Endothelial cell (in vitro differentiated cells): Measurements from ENCODE around the gene LCN6. TPM values are rescaled to one million over a fixed set of nuclear protein-coding genes. Genes with fewer than 3 reads are reported as not detected.

ENCODE experiments used
- DNase-seq: peaks from one replicate; pipeline ENCODE4 v3.0.0; 2021; ENCODE audit warnings: low spot score
- H3K27ac Mint-ChIP-seq: one replicate; pipeline ENCODE4 v1.8.0; 2021; ENCODE audit warnings: mixed read lengths, inconsistent platforms; ENCODE audit not compliant: unreplicated experiment
- H3K27me3 Mint-ChIP-seq: one replicate; pipeline ENCODE4 v1.8.0; 2021; ENCODE audit warnings: mild to moderate bottlenecking, moderate library complexity, mixed read lengths, inconsistent platforms; ENCODE audit not compliant: unreplicated experiment
- H3K36me3 Mint-ChIP-seq: one replicate; pipeline ENCODE4 v1.8.0; 2021; ENCODE audit warnings: mild to moderate bottlenecking, low read depth, mixed read lengths, inconsistent platforms; ENCODE audit not compliant: unreplicated experiment
- H3K4me1 Mint-ChIP-seq: one replicate; pipeline ENCODE4 v1.8.0; 2021; ENCODE audit warnings: mild to moderate bottlenecking, mixed read lengths, inconsistent platforms; ENCODE audit not compliant: unreplicated experiment
- H3K4me3 Mint-ChIP-seq: one replicate; pipeline ENCODE4 v1.8.0; 2021; ENCODE audit warnings: mild to moderate bottlenecking, mixed read lengths, inconsistent platforms; ENCODE audit not compliant: unreplicated experiment
- H3K9me3 Mint-ChIP-seq: one replicate; pipeline ENCODE4 v1.8.0; 2021; ENCODE audit warnings: mixed read lengths, inconsistent platforms; ENCODE audit not compliant: unreplicated experiment
- total RNA-seq: library from RNA; stranded (reverse); fragmentation: NEBNext Ultra II Directional; extraction: Animal tissue kit (Norgen Biotek cat#: 25700); gene quantifications from one replicate; pipeline ENCODE4 v1.2.1, GENCODE V29; 2021; ENCODE audit not compliant: unreplicated experiment
- TF ChIP-seq, protein P1 (sequence below): fragments of 200-600 bp; sonication (generic); IDR thresholded peaks from one replicate; pipeline ENCODE4 v1.5.0; 2021; ENCODE audit warnings: antibody characterized with exemption; ENCODE audit not compliant: unreplicated experiment

The LCN6 gene
- total RNA-seq, 1 donor from 2014 or later, result not detected

DNA sequence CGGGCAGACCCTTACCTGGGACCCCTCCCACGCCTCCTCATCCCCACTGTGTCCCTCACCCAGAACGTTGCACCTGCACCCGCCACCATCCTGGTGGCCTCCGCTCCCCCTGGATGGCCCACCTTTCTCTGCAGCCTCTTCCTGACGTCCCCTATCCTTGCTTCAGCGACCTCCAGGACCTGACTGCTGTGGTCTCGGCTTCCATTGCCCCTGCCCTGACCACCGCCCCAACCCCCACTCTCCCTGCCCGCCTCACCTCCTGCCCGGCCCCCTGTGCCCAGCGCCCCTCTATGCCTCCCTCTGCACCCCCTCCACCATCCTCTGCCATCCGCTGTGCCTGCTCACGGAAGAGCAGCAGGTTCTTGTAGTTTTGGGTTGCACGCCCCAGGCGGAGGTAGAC lies 7.8 kb downstream of the LCN6 start:
- Mint-ChIP-seq H3K27ac (no peak overlapping the region), H3K4me3 (no peak overlapping the region), H3K4me1 (no peaks in the 10 kb centered on the region), H3K27me3 (peaks cover 4% of the 10 kb centered on the region), H3K9me3 (no peaks in the 10 kb centered on the region), H3K36me3 (no peaks in the 10 kb centered on the region)
- TF ChIP-seq, protein P1, sequence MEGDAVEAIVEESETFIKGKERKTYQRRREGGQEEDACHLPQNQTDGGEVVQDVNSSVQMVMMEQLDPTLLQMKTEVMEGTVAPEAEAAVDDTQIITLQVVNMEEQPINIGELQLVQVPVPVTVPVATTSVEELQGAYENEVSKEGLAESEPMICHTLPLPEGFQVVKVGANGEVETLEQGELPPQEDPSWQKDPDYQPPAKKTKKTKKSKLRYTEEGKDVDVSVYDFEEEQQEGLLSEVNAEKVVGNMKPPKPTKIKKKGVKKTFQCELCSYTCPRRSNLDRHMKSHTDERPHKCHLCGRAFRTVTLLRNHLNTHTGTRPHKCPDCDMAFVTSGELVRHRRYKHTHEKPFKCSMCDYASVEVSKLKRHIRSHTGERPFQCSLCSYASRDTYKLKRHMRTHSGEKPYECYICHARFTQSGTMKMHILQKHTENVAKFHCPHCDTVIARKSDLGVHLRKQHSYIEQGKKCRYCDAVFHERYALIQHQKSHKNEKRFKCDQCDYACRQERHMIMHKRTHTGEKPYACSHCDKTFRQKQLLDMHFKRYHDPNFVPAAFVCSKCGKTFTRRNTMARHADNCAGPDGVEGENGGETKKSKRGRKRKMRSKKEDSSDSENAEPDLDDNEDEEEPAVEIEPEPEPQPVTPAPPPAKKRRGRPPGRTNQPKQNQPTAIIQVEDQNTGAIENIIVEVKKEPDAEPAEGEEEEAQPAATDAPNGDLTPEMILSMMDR, result no peak
- no peak for DNase-seq

DNA sequence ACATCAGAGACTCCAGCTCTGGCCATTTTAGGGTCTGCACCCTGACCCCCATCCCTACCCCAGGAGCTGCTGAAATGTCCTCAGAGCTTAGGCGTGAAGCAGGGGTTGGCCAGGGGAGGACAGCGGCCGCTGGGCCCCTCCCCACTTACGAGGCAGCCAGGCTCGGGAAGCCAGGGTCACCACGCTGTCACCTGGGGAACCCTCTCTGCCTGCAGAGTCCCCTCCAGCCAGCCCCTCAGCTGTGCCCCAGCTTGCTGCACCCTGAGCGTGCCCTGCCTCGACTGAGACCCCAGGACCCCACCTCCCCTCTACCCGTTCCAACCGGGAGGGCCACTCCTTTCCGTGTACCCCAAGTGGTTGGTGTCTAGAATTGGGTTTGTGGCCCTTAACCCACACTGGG lies 8.3 kb downstream of the LCN6 start:
- Mint-ChIP-seq H3K36me3 (no peaks in the 10 kb centered on the region), H3K4me3 (no peak overlapping the region), H3K4me1 (no peaks in the 10 kb centered on the region), H3K27ac (no peak overlapping the region), H3K9me3 (no peaks in the 10 kb centered on the region), H3K27me3 (peaks cover 4% of the 10 kb centered on the region)
- TF ChIP-seq, protein P1, result no peak
- no peak for DNase-seq

DNA sequence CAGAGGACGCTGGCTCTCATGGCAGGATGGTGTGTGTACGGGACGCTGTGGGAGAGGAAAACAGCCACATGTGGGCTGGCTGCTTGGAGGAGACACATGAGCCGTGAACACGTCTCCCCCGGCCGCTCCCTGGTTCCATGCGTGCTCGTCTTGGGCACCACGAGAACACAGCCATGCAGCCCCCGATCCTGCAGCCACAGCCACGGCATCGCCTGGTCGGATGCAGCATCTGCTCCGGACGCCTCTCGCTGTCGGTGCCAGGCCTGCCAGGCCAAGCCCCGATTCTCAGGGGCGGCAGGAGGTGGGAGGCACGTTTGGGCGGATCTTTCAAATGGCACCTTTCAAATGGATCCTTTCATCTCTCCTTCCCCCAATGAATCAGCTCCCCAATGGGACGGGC lies 8.8 kb downstream of the LCN6 start:
- no peaks in the 10 kb centered on the region for H3K9me3 Mint-ChIP-seq
- no peak overlapping the region for H3K4me3 Mint-ChIP-seq
- H3K27me3 Mint-ChIP-seq, result peaks cover 4% of the 10 kb centered on the region
- H3K36me3 Mint-ChIP-seq, result no peaks in the 10 kb centered on the region
- TF ChIP-seq, protein P1, result no peak
- H3K27ac Mint-ChIP-seq, result no peak overlapping the region
- no peak for DNase-seq
- H3K4me1 Mint-ChIP-seq, result no peaks in the 10 kb centered on the region

DNA sequence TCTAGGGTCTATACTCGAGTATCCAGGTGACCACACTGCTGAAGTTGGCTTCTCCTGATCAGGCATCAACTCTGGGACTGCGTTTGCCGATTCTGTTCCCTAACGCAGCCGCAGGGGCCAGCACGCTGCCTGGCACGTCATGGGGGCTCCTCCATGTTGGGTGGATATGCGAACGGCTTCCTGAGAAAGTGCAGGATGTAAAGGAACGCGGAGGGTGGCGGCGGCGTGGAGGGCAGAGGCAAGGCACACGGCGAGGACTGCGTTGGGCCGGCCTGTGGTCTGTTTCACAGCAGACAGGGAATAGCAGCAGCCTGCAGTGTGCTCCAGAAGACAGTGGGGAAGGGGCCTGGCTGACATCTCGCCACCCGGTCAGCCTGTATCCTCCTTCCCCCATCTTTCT lies 9.4 kb downstream of the LCN6 start:
- H3K4me1 Mint-ChIP-seq, result no peaks in the 10 kb centered on the region
- peaks cover 4% of the 10 kb centered on the region for H3K27me3 Mint-ChIP-seq
- no peaks in the 10 kb centered on the region for H3K9me3 Mint-ChIP-seq
- no peak overlapping the region for H3K27ac Mint-ChIP-seq
- TF ChIP-seq, protein P1, result no peak
- no peak for DNase-seq
- H3K4me3 Mint-ChIP-seq, result no peak overlapping the region
- H3K36me3 Mint-ChIP-seq, result no peaks in the 10 kb centered on the region

DNA sequence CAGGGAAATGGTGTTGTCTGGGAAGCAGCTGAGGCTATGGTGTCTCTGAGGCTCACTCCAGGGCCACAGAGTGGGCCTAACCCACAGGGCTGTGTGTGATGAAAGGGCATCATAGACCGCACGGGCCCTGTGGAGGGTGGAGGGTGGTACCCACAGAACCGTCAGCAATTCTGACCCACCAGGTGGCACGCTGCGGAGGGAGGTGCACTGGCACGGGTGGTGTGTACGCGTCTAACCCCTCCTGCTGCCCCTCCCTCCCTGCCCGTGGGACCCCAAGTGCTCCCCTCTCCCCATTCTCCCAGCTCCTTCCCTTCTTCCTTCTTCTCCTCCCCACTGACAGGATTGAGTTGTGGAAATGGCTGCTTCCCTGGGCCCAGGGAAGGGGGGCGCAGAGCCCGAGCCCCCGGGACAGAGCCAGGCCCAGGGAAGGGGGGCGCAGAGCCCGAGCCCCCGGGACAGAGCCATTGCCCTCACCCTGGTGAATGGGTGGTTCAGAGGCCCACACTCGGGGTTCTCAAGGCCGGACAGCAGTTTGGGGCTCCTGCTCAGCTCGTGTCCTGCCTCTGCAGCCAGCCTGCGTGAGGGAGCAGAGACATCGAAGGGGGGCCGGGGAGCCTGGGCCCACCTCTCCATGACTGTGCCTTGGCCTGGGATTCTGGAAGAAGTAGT lies 12.4 kb downstream of the LCN6 start:
- no peaks in the 10 kb centered on the region for H3K9me3 Mint-ChIP-seq

More for the DNA sequence above, 12.4 kb downstream of the LCN6 start:
- no peak overlapping the region for H3K27ac Mint-ChIP-seq
- H3K27me3 Mint-ChIP-seq, result peaks cover 11% of the 10 kb centered on the region
- H3K4me3 Mint-ChIP-seq, result no peak overlapping the region
- H3K4me1 Mint-ChIP-seq, result no peaks in the 10 kb centered on the region
- TF ChIP-seq, protein P1, result no peak
- DNase-seq, result no peak
- no peaks in the 10 kb centered on the region for H3K36me3 Mint-ChIP-seq
